Hepatocyte (in vitro differentiated cells): ENCODE results near the gene IKZF2.

Source experiments
- EZH2 ChIP-seq: fragments of 200-600 bp; sonication (generic); IDR thresholded peaks from 2 replicates; pipeline ENCODE4 v1.6.1; 2016; ENCODE audit warnings: antibody characterized with exemption, mild to moderate bottlenecking, borderline replicate concordance
- TF ChIP-seq, protein P1 (sequence below): fragments of 200-600 bp; sonication (generic); IDR thresholded peaks from 2 replicates; pipeline ENCODE4 v1.5.1; 2016; ENCODE audit warnings: antibody characterized with exemption, mild to moderate bottlenecking; ENCODE audit not compliant: poor library complexity

DNA sequence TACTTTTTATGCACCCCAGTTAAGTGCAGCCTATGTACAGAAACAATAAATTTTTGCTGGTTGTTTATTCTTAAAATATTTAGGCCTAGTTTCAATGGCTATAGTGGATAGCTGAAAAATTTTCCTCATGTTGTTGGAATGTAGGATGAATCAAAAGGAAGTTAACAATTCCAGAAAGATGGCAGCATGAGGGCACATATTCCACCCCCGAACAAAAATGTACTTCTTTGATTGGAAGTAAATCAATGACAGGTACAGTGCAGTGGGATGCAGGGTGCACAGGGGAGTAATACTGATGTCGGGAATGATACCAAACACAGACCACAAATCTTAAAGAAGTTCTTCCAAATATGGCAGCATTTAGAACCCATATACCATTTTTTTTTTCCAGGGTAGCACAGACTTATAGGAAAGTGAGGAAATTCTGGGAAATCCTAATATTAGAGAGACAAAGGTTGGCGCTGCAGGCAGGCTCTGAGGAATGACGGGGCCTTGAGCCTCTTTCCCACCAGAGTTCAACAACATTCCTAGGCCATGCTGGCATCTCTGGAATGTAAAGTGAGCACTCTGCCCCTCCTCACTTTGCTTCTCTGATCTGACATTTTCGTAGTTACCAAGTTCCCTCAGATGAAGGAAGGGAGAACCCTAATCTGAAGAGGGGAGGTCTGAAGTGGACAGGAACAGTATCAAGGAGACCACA lies 36.6 kb upstream of the IKZF2 start:
- no peak for TF ChIP-seq EZH2
- TF ChIP-seq, protein P1, sequence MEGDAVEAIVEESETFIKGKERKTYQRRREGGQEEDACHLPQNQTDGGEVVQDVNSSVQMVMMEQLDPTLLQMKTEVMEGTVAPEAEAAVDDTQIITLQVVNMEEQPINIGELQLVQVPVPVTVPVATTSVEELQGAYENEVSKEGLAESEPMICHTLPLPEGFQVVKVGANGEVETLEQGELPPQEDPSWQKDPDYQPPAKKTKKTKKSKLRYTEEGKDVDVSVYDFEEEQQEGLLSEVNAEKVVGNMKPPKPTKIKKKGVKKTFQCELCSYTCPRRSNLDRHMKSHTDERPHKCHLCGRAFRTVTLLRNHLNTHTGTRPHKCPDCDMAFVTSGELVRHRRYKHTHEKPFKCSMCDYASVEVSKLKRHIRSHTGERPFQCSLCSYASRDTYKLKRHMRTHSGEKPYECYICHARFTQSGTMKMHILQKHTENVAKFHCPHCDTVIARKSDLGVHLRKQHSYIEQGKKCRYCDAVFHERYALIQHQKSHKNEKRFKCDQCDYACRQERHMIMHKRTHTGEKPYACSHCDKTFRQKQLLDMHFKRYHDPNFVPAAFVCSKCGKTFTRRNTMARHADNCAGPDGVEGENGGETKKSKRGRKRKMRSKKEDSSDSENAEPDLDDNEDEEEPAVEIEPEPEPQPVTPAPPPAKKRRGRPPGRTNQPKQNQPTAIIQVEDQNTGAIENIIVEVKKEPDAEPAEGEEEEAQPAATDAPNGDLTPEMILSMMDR, result no peak
